ENCODE results near the gene TLE3.

The TLE3 gene

DNA sequence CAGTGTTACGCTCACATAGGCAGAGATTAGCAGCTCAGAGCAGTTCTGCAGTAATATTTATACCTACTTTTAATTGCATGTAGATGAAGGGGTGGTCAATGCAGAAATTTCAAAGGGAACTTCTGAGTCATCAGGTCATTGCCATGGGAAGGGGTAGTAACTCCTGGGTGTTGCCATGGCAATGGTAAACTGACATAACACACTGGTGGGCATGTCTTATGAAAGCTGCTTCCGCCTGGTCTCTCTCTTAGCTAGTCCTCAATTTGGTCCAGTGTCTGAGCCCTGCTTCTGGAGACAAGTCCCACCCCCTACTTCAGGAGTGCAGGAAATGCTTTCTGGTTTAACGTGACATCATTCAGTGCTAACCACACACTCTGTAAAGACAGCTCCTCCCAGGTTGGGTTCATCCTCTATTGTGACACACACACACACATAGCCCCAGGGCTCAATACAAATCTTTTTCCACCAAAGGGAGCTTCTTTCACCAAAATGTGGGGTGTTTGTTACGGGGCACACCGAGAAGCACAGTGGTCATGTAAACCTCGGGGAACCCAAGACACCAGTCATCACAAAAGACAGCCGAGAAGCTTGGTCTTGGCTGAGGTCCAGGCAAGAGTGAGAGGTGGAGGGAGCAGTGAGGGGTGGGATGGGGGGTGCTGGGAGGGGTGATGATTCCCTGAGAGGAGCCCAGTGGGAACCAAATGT is 74.5 kb downstream of the TLE3 start:
- no peak overlapping the region for H3K4me3 ChIP-seq (ENCODE audit: low read depth, low read length)
- TF ChIP-seq CTCF (IDR thresholded peaks at IDR 0.05; ENCODE audit: insufficient read depth, low read length, missing control alignments) = no peak
- POLR2A ChIA-PET = interaction anchor here (1.2 kb wide), 1 partner anchor 24 kb away, joined by 3 read pairs; no protein-coding TSS in a partner anchor
- DNase-seq (ENCODE audit: low read depth, low spot score) = peak; percentile 63
- CTCF ChIA-PET = interaction anchor here (1.1 to 2.3 kb wide), 4 partner anchors 10 to 444 kb away, joined by 3 to 8 read pairs (median 4); no protein-coding TSS in a partner anchor

- ChIA-PET POLR2A (no interaction called here), CTCF (no interaction called here)
- no peak for TF ChIP-seq CTCF (IDR thresholded peaks at IDR 0.05; ENCODE audit: insufficient read depth, low read length, missing control alignments)
- DNase-seq (ENCODE audit: low read depth, low spot score) = no peak
- H3K4me3 ChIP-seq (ENCODE audit: low read depth, low read length) = no peak overlapping the region
Observed at GRCh38 chr15:70020229-70020628, 77.5 kb downstream of the TLE3 start.

- POLR2A ChIA-PET = no interaction called here
- no peak for TF ChIP-seq CTCF (IDR thresholded peaks at IDR 0.05; ENCODE audit: insufficient read depth, low read length, missing control alignments)
- H3K4me3 ChIP-seq (ENCODE audit: low read depth, low read length) = no peak overlapping the region
- CTCF ChIA-PET = no interaction called here
- no peak for DNase-seq (ENCODE audit: low read depth, low spot score)
Observed at GRCh38 chr15:70018646-70019600, 78.8 kb downstream of the TLE3 start.

DNA sequence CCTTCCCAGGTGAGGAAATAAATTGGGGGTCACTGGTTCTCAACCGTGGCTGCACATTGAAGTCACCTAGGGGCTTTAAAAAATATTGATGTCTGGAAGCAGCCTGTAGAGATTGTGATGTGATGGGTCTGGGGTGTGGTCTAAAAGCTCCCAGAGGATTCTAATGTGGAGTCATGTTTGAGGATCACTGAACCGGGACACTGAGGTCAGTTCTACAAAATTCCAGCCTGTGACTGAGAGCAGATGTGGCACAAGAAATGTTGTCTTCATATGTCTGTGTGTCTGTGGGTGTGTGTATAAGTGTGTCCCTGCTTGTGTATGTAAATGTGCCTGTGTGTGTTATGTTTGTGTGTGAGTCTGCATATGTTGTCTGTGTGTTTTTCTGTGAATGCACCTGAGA is 79.9 kb downstream of the TLE3 start:
- no peak for DNase-seq (ENCODE audit: low read depth, low spot score)
- no peak overlapping the region for H3K4me3 ChIP-seq (ENCODE audit: low read depth, low read length)
- POLR2A ChIA-PET = no interaction called here
- TF ChIP-seq CTCF (IDR thresholded peaks at IDR 0.05; ENCODE audit: insufficient read depth, low read length, missing control alignments) = no peak
- CTCF ChIA-PET = interaction anchor here (1.2 kb wide), 1 partner anchor 12 kb away, joined by 4 read pairs; no protein-coding TSS in a partner anchor

DNA sequence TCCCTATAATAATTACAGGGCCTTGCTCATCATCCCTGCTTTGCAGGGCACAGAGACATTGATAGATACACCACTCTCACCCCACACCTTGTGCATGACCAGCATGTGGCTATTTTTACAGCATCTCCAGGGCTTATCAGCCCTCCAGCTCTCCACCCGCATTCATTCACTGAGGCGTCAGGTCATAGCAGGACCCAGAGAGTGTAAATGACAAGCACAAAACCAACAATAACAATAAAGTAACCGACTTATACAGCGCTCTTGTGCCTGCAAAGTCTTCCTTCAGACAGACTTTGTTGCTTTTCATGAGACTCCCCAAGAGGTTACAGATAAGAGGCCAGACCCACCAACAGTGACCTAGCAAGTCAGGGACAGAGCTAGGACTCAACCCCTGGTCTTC is 80.7 kb downstream of the TLE3 start:
- POLR2A ChIA-PET = no interaction called here
- no peak for TF ChIP-seq CTCF (IDR thresholded peaks at IDR 0.05; ENCODE audit: insufficient read depth, low read length, missing control alignments)
- CTCF ChIA-PET = interaction anchor here (1.2 kb wide), 1 partner anchor 13 kb away, joined by 4 read pairs; no protein-coding TSS in a partner anchor

GRCh38 chr15:70016511-70016994 is 81.2 kb downstream of the TLE3 start:
- no peak overlapping the region for H3K4me3 ChIP-seq (ENCODE audit: low read depth, low read length)
- ChIA-PET CTCF (interaction anchor here (1.2 kb wide), 1 partner anchor 13 kb away, joined by 4 read pairs; no protein-coding TSS in a partner anchor), POLR2A (no interaction called here)
- no peak for TF ChIP-seq CTCF (IDR thresholded peaks at IDR 0.05; ENCODE audit: insufficient read depth, low read length, missing control alignments)
- no peak for DNase-seq (ENCODE audit: low read depth, low spot score)

More for the DNA sequence above, 80.7 kb downstream of the TLE3 start:
- H3K4me3 ChIP-seq (ENCODE audit: low read depth, low read length) = no peak overlapping the region
- DNase-seq (ENCODE audit: low read depth, low spot score) = no peak
